Measurements from ENCODE around the gene ZFYVE28. TPM values are rescaled to one million over a fixed set of nuclear protein-coding genes. Genes with fewer than 3 reads are reported as not detected.
"Not testable (repeated sequence)": the region's sequence is repeated elsewhere in the genome, so short reads cannot be mapped to it uniquely, and the experiment has no call there.

ZFYVE28 gene
- total RNA-seq, 4 donors from 2014 or later, result 20.6 to 153 (median 63.2) TPM

DNA sequence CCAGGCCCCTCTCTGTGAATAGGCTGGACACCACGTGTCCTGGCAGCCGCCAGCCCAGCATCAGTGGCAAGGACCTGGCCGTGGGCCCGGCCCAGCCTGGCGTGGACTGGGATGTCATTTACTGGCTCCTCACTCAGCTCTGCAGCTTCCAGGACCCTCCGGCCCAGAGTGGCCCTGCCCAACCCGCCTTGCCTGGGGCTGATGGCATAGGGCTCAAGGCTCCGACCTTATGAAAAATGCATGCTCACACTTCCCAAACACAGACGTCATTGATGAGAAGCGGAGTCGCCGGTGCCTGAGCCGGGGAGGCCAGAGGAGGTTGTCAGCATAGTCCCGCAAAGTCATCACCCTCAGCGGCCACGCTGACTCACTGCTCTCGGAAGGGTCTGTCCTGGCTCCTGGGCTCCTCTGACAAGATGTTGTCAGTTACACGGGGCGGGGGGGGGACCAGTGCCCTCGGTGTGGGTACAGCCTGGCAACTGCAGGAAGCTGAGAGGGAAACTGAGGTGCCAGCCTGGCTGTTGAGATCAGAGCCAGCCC is 14.6 kb upstream of the ZFYVE28 start:
- TF ChIP-seq, protein P1, sequence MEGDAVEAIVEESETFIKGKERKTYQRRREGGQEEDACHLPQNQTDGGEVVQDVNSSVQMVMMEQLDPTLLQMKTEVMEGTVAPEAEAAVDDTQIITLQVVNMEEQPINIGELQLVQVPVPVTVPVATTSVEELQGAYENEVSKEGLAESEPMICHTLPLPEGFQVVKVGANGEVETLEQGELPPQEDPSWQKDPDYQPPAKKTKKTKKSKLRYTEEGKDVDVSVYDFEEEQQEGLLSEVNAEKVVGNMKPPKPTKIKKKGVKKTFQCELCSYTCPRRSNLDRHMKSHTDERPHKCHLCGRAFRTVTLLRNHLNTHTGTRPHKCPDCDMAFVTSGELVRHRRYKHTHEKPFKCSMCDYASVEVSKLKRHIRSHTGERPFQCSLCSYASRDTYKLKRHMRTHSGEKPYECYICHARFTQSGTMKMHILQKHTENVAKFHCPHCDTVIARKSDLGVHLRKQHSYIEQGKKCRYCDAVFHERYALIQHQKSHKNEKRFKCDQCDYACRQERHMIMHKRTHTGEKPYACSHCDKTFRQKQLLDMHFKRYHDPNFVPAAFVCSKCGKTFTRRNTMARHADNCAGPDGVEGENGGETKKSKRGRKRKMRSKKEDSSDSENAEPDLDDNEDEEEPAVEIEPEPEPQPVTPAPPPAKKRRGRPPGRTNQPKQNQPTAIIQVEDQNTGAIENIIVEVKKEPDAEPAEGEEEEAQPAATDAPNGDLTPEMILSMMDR (IDR thresholded peaks at IDR 0.05), result no peak
- no peak for TF ChIP-seq POLR2A (IDR thresholded peaks at IDR 0.05)
- no peaks in the 10 kb centered on the region for H3K27me3 ChIP-seq
- no peak for DNase-seq
- no peaks in the 10 kb centered on the region for H3K9me3 ChIP-seq
- H3K4me1 ChIP-seq, result no peaks in the 10 kb centered on the region
- H3K4me3 ChIP-seq, result no peak overlapping the region
- H3K27ac ChIP-seq, result no peak overlapping the region
- H3K36me3 ChIP-seq, result no peaks in the 10 kb centered on the region

DNA sequence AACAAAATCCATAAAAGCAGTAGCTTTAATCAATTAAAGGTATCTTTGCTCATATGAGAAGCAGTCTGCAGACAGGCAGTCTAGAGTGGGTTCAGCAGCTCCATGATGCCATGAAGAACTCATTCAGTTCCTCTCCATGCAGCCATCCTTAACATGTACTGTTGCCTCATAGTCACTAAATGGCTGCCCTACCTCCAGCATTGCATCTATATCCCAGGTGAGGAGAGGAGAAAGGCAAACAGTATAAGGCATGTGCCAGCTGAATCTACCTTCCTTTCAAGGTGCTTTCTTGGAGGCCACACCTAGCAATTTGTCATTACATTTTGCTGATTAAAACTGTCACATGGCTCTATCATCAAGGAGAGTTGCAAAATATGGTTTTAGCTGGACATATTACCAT is 13.6 kb upstream of the ZFYVE28 start:
- no peak for TF ChIP-seq POLR2A (IDR thresholded peaks at IDR 0.05)
- TF ChIP-seq, protein P1 (IDR thresholded peaks at IDR 0.05), result no peak
- Histone ChIP-seq H3K27me3 (no peaks in the 10 kb centered on the region), H3K36me3 (no peaks in the 10 kb centered on the region), H3K4me1 (no peaks in the 10 kb centered on the region), H3K9me3 (no peaks in the 10 kb centered on the region), H3K4me3 (no peak overlapping the region), H3K27ac (no peak overlapping the region)
- DNase-seq, result no peak

DNA sequence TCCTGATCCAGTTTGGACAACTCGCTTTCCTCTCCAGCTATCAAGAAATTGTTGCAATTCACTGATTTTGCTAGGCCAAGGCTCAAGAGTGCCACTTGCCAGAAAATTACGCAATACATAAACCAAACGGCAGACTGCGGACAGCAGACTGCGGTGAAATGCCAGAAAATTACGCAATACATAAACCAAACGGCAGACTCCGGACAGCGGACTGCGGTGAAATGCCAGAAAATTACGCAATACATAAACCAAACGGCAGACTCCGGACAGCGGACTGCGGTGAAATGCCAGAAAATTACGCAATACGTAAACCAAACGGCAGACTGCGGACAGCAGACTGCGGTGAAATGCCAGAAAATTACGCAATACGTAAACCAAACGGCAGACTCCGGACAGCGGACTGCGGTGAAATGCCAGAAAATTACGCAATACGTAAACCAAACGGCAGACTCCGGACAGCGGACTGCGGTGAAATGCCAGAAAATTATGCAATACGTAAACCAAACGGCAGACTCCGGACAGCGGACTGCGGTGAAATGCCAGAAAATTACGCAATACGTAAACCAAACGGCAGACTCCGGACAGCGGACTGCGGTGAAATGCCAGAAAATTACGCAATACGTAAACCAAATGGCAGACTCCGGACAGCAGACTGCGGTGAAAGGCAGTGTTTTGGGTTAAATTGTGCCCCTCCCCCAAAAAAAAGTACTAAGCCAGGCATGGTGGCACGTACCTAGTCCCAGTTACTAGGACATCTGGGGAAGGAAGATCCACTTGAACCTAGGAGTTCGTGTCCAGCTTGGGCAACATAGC is 11.7 kb upstream of the ZFYVE28 start:
- H3K27me3 ChIP-seq, H3K4me3 ChIP-seq, H3K36me3 ChIP-seq, DNase-seq, H3K27ac ChIP-seq, H3K9me3 ChIP-seq, H3K4me1 ChIP-seq: not testable (repeated sequence)

DNA sequence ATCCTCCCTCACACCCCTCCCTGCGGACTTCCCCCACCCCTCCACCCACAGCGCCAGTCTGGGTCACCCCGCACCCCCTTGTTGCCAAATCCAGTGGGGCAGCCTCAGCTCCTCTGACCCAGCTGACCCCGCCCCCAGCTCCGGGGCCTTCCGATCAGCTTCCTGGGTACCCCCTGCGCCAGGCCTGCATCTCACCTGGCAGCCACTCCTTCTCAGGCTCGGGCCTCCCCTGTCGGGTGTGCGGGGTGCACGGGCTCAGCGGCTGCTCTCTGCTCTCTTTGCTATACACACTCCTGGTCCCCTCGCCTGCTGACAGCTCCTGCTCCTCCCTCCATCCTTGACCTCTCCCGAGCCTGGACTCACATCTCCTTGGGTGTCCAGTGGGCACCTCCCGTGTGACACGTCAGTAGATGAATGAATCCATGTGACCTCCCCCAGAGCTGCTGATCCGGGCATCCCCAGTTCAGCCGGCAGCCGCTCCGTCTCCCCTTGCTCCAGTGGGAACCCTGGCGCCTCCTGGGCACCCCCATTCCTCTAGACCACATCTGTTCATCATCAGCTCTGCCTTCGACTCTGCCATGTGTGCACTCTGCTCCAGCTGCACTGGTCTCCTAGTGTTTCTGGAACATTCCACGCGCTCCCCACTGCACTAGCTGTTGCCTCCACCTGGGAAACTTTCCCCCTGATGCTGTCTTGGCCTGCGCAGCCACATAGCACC is 10.2 kb upstream of the ZFYVE28 start:
- H3K4me3 ChIP-seq, result no peak overlapping the region

DNA sequence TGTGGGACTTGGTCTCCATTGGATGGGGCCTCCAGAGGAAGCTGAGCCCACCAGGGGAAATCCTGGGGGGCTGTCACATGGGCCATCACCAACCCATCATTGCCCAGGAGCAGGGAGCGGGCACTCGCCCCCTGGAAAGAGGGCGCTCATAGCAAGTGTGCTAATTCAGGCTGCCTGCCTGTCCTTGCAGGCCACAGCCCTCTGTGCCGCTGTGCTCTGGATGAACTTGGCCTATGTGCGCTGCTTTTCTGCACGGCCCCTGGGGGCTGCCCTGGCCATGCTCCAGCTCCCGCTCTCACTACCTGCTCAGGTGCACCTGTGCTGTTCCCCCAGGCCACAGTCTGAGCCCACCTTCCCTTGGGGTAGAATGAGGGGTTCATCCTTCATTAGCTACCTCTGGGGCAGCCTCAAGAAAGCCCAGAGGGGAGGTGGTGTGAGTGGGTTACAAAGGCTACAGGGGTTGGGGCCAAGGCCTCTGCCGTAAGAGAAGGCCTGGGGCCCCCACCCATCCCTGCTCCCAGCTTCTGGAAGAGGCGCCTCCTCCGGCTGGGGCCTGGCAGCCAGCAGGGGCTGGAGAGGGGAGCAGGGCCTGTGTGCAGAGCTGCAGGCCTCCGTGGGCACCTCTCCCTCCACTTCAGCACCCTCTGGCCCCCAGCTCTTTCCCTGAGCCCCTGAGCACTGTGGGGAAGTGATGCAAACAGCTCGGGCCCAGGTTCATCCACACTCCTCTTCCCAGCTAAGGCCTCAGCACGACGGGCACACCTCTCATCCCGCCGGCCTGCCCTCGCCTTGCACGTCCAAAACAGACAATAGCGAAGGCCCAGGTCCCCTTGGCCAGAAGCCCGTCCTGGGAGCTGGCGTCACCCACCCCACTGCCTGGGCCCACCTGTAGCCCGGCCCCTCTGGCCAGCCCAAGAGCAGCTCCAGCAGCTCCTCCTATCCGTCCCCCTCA is 9.2 kb upstream of the ZFYVE28 start:
- H3K36me3 ChIP-seq, result no peaks in the 10 kb centered on the region
- no peaks in the 10 kb centered on the region for H3K9me3 ChIP-seq
- no peaks in the 10 kb centered on the region for H3K27me3 ChIP-seq
- TF ChIP-seq POLR2A (IDR thresholded peaks at IDR 0.05), result no peak
- TF ChIP-seq, protein P1 (IDR thresholded peaks at IDR 0.05), result no peak
- no peak overlapping the region for H3K4me3 ChIP-seq
- DNase-seq, result no peak
- H3K4me1 ChIP-seq, result no peaks in the 10 kb centered on the region
- H3K27ac ChIP-seq, result no peak overlapping the region

More for the DNA sequence above, 10.2 kb upstream of the ZFYVE28 start:
- Histone ChIP-seq H3K9me3 (no peaks in the 10 kb centered on the region), H3K4me1 (no peaks in the 10 kb centered on the region), H3K27ac (no peak overlapping the region), H3K27me3 (no peaks in the 10 kb centered on the region), H3K36me3 (no peaks in the 10 kb centered on the region)
- no peak for TF ChIP-seq POLR2A (IDR thresholded peaks at IDR 0.05)
- TF ChIP-seq, protein P1 (IDR thresholded peaks at IDR 0.05), result no peak
- no peak for DNase-seq

All from Peyer's patch (tissue), 4 donors.